T47D (cell line): ENCODE measurements around the gene CTAGE8.
"Not testable (repeated sequence)": the region's sequence is repeated elsewhere in the genome, so short reads cannot be mapped to it uniquely, and the experiment has no call there.

Experiments used
- DNase-seq, 2 experiments: peaks; one replicate each; pipeline versions ENCODE4 v3.0.0 to v3.0.0-alpha.2; 2011 to 2012; ENCODE audit warnings: low read depth in 1 of 2, low spot score in 1 of 2
- in situ Hi-C: cut with HindIII; loops from 2 replicates; pipeline ENCODE4 v1.10.0; 2016; ENCODE audit warnings: low sequenced_read_pairs, low pct_unique_long_range_greater_than_20kb

The CTAGE8 gene, protein sequence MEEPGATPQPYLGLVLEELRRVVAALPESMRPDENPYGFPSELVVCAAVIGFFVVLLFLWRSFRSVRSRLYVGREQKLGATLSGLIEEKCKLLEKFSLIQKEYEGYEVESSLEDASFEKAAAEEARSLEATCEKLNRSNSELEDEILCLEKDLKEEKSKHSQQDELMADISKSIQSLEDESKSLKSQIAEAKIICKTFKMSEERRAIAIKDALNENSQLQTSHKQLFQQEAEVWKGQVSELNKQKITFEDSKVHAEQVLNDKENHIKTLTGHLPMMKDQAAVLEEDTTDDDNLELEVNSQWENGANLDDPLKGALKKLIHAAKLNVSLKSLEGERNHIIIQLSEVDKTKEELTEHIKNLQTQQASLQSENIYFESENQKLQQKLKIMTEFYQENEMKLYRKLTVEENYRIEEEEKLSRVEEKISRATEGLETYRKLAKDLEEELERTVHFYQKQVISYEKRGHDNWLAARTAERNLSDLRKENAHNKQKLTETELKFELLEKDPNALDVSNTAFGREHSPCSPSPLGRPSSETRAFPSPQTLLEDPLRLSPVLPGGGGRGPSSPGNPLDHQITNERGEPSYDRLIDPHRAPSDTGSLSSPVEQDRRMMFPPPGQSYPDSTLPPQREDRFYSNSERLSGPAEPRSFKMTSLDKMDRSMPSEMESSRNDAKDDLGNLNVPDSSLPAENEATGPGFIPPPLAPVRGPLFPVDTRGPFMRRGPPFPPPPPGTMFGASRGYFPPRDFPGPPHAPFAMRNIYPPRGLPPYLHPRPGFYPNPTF

GRCh38 chr7:144269188-144269587 is at the start of gene CTAGE8:
CTAGE8 (minus strand) TSS chr7:144269288; CDS start chr7:144269250, 38 bp downstream.
- in situ Hi-C loops, DNase-seq: not testable (repeated sequence)

GRCh38 chr7:144317537-144317936 is 48.4 kb upstream of the CTAGE8 start:
- in situ Hi-C loops, DNase-seq: not testable (repeated sequence)

- DNase-seq, in situ Hi-C loops: not testable (repeated sequence)
These were observed 42.9 kb upstream of the CTAGE8 start, which contains the start of gene OR2A1 for GRCh38 chr7:144311872-144312469. OR2A1 (plus strand) TSS chr7:144312419; CDS start chr7:144318125, 5,706 bp downstream.

- in situ Hi-C loops, DNase-seq: not testable (repeated sequence)
These were observed 42.1 kb upstream of the CTAGE8 start for GRCh38 chr7:144311218-144311617.

- in situ Hi-C loops, DNase-seq: not testable (repeated sequence)
These were observed 40.6 kb upstream of the CTAGE8 start for GRCh38 chr7:144309702-144310101.

GRCh38 chr7:144305156-144305555 is 36.1 kb upstream of the CTAGE8 start:
- in situ Hi-C loops, DNase-seq: not testable (repeated sequence)

DNA sequence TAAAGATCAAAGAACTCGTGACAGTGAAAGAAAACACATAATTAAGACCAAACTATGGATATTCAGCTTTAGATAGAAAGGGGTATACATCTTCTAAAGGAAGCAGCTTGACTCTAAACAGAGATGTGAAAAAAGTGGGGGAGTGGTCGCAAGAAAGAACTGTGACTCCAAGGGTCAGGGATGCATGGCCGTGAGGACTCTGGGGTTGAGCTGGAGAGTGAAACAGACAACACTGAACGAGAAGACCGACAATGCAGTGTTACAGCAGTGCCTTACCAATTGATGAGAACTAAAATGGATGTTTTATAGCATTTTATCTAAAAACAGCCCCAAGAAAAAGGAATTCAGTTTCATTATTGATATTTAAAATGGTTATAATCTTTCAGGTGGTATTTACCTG is 34.5 kb upstream of the CTAGE8 start:
- DNase-seq, in situ Hi-C loops: not testable (repeated sequence)

GRCh38 chr7:144302578-144303303 is 33.7 kb upstream of the CTAGE8 start:
- DNase-seq, in situ Hi-C loops: not testable (repeated sequence)

- not testable (repeated sequence) for DNase-seq
These were observed 24.9 kb upstream of the CTAGE8 start for GRCh38 chr7:144293794-144294499.

GRCh38 chr7:144292384-144293161 is 23.5 kb upstream of the CTAGE8 start:
- in situ Hi-C loops, DNase-seq: not testable (repeated sequence)

More at GRCh38 chr7:144293794-144294499, 24.9 kb upstream of the CTAGE8 start:
- in situ Hi-C loops, result not testable (repeated sequence)

DNA sequence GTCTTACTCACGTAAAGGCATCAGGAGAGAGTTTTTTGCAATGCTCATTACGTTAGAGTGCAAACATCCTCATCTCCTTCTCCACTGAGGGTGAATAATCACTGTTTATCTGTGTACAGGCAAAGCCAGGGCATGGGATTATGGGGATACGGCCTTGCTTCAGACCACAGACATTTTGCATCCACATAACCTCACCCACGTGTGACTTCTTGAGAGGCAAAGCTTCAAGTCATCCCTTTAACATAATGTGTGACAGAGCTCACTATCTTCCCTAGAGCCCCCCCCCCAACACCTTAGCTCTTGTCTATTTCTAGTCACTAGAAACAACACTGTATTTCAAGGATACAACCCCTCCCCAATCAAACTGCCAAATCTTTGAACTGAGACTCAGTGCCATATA is 22.5 kb upstream of the CTAGE8 start:
- in situ Hi-C loops, DNase-seq: not testable (repeated sequence)

DNA sequence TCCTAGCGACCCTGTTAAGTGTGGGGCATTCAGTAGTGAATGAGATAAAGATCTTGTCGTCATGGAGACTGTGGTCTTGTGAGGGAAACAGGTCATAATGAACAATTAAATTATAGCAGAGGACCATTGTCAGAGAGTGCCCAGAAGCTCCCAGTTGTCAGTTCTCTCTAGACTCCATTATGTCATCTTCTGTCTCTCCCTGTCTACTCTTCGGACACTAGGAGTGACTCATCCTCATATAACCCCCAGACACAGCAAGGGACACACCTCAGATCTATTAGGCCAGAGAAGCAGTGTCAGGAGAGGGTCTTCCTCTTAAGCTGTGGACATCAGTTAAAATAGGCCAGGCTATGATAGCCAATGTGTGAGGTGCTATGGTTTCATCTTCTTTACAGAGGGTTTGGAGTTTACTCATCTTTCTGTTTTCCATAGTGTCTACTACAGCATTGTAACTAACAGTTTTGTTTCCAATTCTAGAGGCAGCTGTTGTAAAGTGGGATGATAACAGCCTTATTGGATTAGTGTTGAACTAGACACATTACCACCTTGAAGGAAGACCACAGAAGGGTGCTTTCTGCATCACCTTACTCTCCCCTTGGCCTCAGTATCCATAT is 18.2 kb upstream of the CTAGE8 start:
- in situ Hi-C loops, DNase-seq: not testable (repeated sequence)

DNA sequence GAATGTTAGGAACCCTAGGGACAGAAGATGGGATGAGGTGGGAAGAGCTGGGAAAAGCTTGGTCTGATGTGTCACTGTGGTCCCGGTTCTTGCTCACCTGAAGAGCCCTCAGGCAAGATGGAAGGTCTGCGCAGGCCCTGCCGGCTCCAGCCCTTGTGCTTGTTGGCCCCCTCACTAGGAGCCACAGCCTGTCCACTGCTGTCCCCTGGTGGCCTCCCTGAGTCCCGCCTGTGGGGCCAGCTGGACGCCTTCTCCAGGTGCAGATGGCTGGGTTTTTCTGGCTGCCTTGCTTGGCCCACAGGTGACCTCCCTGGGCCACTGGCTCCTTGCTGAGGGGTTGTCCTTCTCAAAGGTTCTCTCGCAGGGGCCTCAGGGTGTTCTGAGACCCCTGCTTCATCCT is 14.6 kb upstream of the CTAGE8 start:
- DNase-seq, in situ Hi-C loops: not testable (repeated sequence)

DNA sequence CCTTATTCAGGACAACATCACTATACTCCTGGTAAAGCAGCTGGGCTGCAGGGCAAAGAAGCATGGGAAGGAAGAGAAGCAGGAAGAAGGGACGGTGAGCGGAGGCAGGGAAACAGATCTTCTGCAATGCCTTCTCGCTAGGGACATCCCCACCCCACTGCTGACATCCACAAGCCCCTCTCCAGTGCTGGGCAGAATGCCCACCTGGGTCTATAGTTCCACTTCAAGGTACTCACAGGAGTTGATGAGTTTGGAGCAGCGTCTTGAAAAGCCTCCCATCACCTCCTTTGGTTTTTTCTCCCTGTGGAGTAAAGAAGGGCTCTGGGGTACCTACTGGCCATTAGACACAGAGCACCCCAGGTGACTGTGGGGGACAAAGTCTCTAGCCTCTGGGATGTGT is 13.4 kb upstream of the CTAGE8 start:
- in situ Hi-C loops, DNase-seq: not testable (repeated sequence)

- in situ Hi-C loops, DNase-seq: not testable (repeated sequence)
These were observed 12.9 kb upstream of the CTAGE8 start for GRCh38 chr7:144281981-144282380.

DNA sequence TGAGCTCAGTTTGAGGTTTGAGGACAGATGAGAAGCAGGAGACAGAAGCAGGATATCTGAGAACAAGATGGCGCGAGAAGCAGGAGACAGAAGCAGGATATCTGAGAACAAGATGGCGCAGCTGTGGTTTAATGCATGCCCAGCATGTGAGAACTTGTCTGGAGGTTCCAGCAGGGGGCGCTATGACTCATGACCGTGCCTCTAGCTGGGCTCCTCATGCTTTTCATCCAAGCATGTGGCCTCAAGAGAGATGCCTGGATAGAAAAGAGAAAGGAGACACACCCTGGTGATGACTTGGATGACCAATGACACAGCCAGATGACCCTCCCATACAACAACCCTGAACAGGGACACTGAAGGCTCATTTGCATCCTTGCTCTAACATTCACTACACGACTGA is 10.9 kb upstream of the CTAGE8 start:
- in situ Hi-C loops, DNase-seq: not testable (repeated sequence)
